ENCODE results near the gene HRH2.
"Not testable (repeated sequence)": the region's sequence is repeated elsewhere in the genome, so short reads cannot be mapped to it uniquely, and the experiment has no call there.

The HRH2 gene

DNA sequence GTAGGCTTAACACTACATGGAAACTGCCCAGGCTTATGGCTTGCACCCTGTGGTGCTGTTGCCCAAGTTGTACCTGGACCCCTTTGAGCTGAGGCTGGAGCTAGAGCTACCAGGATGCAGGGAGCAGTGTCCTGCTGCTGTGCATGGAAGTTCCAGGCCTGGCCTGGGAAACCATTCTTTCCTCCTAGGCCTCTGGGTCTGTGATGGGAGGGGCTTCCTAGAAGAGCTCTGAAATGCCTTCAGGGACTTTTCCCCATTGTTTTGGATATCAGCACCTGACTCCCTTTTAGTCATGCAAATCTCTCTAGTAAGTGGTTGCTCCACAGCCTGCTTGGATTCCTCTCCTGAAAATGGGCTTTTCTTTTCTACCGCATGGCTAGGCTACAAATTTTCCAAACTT, 7.9 kb upstream of the HRH2 start:
- DNase-seq (ENCODE audit: low spot score): no peak

DNA sequence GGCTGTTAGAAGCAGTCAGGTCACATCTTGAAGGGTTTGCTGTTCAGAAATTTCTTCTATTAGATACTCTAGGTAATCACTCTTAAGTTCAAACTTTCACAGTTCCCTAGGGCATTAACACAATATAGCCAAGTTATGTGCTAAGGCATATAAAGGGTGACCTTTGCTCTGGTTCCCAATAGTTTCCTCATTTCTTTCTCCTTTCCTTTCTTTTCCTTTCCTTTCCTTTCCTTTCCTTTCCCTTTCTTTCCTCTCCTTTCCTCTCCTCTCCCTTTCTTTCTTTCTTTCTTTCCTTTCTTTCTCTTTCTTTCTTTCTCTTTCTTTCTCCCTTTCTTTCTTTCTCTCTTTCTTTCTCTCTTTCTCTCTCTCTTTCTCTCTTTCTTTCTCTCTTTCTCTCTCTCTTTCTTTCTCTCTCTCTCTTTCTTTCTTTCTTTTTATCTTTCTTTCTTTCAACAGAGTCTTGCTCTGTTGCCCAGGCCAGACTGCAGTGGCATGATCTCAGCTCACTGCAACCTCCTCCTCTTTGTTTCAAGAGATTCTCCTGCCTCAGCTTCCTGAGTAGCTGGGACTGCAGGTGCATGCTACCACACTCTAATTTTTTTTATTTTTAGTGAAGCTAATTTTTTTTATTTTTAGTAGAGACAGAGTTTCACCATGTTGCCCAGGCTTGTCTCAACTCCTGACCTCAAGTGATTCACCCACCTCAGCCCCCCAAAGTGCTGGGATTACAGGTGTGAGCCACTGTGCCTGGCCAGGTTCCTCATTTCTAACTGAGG, 7.3 kb upstream of the HRH2 start:
- not testable (repeated sequence) for DNase-seq (ENCODE audit: low spot score)

DNA sequence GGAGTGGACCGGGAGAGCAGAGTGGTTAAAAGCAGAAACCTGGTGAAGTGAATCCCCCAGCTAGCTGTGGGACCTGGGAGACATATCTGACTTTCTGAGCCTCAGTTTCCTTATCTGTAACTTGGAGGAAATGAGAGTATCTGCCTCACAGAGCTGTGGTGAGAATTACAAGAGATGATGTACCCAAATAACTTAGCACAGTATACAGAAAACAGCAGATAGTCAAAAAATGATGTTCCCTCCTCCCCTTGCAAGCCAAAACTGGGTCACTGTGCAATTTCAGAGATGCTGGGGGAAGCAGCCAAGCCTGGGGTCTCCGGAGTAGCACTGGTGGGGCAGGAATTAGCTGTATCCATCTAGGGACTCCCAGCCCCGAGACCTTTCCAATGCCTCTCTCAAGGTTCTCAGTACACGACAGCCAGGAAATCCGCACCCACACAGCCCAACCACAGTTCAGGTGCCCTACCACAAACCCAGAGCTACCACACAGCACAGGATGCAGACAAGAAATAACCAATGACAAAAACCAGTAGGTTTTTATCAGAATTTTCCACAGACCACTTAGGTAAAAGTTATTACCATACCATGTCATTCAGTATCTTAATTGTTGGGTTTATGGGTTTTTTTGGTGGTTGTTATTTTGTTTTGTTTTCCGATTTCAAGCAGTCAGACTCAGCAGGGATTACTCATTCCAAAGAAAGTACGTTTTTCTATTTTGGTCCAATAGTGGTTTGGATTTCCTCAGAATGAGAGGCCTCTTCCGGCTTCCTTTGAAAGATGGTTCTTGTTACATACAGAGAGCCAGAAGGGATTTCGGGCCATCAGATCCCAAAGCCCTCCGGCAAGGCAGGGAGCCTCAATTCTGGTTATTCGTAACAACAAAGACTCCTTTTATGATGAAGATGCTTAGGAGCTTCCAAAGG, 4.9 kb upstream of the HRH2 start:
- no peak for DNase-seq (ENCODE audit: low spot score)

DNA sequence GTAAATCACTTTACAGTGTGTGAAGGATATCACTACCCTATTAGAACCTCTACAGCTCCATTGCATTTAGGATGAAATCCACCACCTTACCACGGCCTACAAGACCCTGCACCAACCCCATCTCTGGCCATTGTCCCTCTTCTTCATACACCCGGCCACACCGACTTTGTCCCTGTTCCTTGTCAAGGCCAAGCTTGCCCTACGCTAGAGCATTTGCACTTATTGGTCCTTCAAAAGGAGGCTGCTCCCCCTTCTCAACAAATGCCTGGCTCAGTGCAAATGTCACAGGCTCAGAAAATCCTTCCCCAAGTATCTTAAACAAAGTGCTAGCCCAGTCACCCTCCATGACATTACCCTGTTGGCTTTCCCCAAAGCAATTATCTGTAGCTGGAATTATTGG, 4.1 kb upstream of the HRH2 start:
- no peak for DNase-seq (ENCODE audit: low spot score)

DNA sequence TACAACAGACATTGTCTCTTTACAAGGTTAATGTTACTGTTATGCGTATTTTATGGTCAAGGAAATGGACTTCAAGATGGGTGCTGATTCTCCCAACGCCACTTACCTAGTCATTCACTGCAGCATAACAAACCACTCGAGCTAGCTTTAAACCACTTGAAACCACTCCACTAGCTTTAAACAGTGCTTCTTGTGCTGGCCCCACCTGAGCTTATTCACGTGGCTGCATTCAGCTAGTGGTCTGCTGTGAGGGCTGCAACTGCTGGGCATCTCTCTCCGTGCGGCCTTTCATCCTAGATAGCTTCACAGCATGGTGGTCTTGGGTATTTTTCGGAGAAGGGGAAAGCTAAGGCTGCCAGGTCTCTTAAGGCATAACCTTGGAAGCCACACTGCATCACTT, 3.5 kb upstream of the HRH2 start:
- DNase-seq (ENCODE audit: low spot score): no peak

DNA sequence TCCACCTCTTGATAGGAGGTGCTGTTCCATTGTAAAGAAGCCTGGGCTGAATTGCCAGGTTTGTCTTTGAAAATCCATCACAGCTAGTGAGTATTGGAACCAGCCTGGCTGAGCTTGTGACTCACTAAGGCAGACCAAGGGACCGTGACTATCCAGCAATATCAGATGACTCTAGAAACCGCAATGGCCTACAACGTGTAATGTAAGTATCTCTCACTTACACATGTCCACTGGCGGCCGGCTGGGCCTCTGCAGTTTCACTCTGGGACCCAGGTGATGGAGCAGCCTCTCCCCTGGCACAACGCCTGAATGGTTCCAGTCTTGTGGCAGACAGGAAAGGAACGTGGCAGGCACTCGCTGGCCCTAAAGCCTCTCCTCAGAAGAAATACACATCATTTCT, 3.1 kb upstream of the HRH2 start:
- DNase-seq (ENCODE audit: low spot score): no peak

DNA sequence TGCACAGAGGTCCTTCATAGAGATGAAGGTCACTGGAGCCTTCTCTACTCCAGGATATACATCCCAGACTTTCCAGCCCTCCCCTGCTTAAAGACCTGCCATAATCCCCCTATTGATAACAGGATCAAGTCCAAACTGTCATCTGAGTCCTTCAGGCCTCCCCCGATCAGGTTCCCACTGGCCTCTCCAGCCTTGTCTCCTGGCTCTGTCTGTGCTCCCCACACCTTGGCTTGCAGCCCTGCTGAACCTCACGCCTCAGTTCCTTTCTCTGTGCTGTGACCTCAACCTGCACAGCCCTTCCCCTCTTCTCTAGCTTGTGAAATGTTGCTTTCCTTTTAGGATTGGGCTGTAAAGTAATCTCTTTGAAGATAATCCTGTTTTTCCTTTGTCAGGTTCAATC, 2.5 kb upstream of the HRH2 start:
- no peak for DNase-seq (ENCODE audit: low spot score)

DNA sequence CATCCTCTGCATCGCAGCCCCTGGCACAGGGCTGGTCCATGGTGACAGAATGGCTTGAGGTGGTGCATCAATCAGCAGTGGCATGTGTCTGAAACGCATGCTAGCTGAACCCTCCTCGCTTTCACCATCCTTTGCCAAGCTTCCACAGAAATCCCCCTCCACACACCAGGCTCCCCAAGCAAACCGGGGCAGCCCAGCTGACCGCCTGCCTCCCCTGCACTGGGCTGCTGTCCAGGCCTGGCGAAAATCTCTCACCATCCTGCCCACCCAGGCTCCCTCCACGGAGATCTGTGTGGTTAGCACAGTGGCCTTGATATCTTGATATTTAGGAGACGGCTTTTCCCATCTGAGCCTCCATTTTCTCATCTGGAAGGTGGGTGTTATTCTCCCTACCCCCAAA, 905 bp upstream of the HRH2 start:
- no peak for DNase-seq (ENCODE audit: low spot score)

DNA sequence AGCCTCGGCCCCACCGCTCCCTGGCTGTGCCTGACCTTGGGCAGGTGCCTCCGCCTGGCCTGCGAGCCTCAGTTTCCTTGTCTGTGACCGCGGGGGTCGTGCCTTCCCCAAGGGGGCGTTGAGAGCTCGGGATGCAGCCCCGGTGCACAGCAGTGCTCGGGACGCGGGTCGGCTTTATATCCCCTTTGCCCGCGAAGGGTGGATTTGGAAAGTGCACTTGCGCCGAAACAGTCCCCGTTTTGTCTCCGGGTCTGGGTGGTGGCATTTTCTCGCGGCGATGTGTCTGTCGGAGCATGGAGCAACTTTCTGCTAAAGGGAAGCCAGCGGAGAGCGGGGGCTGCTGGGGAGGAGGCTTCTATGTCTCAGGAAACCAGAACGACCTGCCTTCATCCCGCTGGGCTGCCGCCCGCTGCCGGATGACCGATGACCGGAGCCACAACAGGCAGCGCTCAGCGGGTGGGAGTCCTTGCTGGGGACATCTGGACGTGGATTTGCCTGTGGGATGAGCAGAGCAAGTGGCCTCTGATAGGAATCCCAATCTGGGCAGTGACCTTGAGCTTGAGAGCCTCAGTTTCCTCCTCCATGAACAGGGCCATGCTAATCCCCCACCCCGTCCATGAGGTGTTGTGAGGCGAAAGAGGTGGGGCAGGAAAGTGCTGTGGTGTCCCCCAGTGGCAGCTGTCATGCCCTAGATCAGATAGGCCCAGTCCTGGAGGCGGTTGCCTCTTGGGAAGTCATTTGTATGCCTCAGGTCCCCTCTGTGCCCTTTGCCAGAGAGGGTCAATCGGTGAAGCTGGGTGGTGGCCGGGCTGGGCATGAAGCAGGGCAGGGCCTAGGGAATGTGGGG, 651 bp downstream of the HRH2 start:
- DNase-seq (ENCODE audit: low spot score): no peak

DNA sequence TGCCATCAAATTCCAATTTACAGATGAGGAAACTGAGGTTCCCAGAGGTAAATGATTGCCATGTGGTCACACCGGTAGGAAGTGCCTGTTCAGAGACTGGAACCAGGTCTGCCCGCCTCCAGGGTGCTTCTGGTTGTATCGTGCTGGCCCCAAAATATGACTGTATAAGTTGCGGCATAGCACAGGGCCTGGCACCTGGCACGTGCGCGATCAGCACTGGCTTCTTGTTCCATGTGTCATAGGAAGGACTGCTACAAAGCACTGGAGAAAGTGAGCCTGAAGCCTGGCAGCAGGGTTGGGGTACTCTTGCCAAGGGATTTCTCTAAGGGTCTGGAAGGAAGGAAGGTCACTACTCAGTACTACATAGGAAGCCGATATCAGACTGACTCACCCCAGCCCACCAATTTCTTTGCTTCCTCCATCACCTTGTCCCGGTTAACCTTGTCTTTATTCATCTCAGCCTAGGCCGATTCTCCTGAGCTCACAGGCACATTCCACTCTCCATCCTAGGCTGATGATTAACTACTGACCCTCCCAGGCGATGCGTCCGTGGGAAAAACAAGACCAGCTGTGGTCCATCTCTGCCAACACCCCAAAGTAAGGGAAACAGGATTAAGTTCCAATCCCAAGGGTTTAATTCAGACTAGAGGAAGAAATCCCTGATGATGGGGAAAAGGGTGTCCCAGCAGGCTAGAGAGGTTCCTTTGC, 1.8 kb downstream of the HRH2 start:
- no peak for DNase-seq (ENCODE audit: low spot score)

DNA sequence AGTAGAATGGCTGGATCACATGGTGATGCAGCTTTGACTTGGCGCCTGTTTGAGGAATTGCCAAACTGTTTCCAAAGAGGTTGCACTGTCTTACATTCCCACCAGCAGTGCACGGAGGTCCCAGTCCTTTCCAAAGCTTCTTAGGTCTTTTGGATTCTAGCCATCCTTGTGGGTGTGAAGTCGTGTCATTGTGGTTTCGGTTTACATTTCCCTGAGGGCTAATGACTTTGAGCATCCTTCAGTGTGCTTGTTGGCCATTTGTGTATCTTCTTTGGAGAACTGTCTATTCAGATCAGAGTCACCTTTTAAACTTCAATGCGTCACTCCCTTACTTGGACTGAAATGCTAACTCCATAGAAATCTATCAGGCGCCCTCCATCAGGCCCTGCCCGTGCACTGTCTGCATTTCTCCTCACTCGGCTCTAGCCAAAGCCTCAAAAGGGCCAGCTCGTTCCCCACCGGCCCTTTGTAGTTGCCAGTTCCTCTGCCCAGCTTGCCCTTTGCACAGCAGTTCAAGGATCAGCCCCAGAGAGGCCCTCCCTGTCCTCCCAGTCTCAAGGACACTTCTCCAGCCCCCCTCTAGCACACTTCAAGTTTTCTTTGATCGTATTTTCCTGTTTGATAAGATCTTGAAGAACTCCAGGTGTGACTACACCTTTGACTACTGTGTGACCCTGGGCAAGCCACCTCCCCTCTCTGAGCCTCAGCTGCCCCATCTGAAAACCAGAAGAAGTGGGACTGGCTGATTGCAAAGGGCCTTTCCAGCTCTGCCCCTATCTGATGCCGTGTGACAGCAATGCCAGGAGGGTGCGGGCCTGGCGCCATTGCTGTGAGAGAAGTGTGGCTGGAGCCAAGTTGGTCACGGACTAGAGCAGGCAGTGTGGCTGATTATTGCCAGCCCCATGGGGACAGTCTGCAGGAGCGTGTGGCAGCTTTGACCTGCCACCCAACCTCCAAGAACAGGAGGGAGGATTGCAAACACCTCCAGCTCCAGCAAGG, 5.6 kb downstream of the HRH2 start:
- no peak for DNase-seq (ENCODE audit: low spot score)

DNA sequence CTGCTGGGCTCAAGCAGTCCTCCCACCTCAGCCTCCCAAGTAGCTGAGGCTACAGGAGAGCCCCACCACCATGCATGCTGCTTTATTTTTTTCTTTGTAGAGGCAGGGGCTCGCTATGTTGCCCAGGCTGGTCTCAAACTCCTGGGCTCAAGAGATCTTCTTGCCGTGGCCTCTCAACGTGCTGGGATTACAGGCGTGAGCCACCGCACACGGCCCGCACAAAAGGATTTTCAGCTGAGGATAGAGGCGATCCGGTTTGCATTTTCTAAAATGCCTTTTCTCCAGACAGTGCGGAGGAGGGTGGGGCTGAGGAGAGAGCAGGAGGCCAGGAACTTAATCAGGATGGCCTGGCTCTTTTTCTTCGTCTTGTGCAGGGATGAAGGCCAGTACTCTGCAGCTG, 6.9 kb downstream of the HRH2 start:
- no peak for DNase-seq (ENCODE audit: low spot score)

DNA sequence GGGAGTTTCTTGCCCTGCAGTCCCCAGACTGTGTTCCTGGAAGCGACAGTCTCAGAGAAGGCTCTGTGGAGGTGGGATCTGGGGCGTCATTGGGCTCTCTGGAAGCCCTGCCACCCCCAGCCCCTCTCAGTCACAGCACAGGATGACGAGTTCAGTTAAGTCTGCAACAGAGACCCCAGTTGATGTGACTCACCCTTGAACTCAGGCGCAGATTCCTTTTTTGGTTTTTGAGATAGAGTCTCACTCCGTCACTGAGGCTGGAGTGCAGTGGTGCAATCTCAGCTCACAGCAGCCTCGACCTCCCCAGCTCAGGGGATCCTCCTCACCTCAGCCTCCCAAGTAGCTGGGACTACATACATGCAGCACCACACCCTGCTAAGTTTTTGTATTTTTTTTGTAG, 8.3 kb downstream of the HRH2 start:
- no peak for DNase-seq (ENCODE audit: low spot score)

DNA sequence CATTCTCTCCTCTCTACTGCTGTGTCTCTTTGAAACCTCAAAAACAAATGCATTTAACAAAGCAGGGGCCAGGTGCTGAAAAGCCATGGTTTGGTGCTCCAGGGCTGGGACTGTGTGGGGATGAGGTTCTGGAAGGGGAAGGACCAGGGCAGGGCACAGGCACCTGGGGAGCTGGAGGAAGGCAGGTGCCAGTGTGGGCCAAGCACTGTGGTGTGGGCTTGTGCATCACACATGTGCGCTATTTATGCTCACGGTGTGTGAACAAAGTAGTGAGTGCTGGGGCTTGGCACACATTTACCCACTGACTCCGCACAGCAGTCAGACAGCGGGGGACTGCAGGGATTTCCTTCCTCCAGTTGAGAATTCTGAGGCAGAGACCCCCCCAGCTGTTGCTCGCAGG, 10.1 kb downstream of the HRH2 start:
- no peak for DNase-seq (ENCODE audit: low spot score)

DNA sequence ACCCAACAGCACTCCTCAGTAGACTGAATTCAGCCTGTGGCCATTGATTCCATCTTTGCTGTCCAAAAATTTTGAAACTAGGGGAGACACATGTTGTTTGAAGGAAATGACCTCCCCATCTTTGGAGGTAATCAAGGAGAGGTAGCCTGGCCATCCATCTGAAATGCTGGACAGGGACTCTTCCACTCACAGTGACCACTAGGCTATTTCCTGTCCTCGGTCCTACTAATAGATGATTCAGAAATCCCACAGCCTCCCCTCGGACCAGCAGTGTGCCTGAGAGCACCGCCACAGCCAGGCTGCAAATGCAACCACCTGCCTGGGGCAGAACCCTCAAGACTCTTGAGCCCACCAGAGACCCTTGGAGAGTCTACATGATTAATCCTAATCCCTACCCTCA, 12.5 kb downstream of the HRH2 start:
- DNase-seq (ENCODE audit: low spot score): no peak

DNA sequence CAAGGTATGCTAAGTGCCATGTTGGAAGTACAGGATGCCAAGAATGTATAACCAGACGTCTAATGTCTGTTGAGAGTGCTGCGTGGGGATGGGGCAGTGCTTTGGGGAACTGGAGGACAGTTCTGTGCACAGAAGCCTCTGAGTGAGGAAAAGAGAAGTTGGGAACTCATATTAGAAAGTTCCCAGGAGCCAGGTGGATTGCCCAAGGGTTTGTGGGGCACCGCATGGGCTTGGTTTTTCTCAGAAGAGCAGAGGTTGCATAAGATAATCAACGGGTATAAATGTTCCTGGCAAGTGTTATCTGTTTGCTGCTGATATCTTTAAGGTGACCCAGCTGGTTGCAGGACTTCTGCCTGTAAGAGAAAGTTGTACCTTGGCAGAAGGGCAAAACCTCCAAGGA, 13.1 kb downstream of the HRH2 start:
- no peak for DNase-seq (ENCODE audit: low spot score)

DNA sequence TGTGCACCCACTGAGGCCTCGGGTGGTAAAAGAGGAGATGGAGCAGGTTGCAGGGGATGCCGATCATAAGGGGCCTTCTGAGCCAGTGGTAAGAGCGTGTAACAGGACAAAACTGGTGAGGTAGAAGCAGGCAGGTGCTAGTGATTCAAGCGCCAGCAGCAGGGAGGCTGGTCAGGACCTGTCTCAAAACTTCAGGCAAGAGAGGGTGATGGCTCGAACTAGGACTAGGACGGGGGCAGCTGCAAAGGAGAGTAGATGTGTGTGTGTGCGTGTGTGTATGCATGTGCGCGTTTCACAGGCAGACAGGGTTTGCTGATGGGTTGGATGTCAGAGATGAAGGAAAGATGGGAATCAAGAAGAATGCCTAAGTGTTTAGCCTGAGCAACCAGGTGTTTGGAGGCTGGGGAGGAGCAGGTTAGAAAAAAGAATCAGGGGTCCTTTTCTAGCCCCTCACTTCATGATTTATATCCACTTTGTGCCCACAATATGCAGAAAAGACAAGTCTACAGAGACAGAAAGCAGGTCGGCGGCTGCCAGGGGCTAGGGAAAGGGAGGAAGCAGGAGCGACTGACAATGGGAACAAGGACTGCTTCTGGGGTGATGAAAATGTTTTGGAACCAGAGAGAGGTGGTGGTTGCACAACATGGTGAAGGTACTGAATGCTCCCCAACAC, 15.2 kb downstream of the HRH2 start:
- DNase-seq (ENCODE audit: low spot score): no peak

DNA sequence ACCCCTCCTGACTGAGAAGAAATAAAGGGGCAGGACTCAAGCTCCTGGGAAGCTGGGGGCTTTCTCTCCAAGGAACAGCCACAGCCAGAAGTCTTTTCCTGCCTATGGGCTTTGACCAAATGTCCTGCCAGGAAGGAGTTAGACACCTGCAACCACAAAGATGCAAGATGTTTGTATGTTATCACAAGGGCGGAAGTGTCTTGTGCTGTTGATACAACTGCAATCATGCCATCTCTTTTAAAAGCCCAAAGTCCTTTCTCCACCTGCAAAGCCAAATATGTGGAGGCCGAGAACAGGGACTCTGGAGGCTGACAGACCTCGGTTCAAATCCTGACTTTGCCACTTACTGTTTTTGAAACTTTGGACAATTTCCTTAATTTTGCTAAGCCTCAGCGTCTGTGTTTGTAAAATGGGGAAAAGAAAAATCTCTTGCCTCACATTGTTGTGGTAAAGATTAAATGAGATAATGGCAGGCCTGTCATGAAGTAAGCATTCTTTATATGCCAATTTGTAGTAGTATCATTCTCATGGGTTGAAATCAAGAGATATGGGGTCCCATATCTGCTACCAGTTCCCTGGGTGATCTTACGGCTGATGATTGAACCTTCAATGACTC, 17.0 kb downstream of the HRH2 start:
- DNase-seq (ENCODE audit: low spot score): no peak

DNA sequence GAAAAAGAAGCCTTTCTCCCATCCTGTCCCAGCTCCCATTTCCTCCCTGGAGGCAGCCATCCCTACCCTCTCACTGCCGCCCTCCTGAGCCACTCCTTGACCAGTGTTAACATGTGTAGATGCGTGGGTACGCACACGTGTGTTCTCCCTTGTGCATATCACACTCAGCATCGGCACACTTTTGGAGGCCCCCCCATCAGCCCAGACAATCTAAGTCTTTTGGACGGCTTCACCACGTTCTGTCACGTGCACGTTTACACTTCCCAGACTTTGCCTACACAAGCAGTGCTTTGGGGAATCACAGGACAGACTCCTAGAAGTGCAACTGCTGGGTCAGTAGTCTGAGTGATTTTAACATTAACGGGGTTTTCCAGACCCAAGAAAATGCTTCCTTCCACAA, 18.0 kb downstream of the HRH2 start:
- no peak for DNase-seq (ENCODE audit: low spot score)

DNA sequence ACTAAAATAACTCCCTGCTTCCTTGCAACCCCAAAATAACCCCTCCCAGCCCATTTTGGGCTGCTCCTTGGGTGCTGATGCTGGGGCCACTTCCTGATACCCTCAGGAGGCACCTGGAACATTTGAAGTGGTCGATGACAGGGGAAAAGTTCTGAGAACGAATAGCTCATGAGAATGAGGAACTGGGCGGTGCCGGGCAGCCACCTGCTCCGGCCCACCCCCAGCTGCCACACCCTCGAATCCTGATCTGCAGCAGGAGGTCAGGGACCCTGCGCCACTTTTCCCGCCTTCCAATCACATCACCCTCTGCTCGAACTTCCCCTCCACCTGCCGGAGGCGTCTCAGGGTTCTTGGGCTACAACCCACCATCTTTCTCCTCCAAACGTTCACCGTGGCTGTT, 19.7 kb downstream of the HRH2 start:
- no peak for DNase-seq (ENCODE audit: low spot score)

Data from pons (tissue), 1 donor.